Loucy (cell line): ENCODE measurements around the gene LPP.

Experiments used
- CTCF ChIP-seq: fragments of 200-600 bp; sonication (generic); conservative IDR thresholded peaks from 2 replicates; pipeline ENCODE4 v1.5.1; 2014; ENCODE audit warnings: mild to moderate bottlenecking, antibody characterized with exemption, low read length
- EZH2phosphoT487 ChIP-seq: fragments of 200-600 bp; IDR thresholded peaks from 2 replicates; pipeline ENCODE4 v1.6.1; 2018; ENCODE audit warnings: antibody characterized with exemption, mild to moderate bottlenecking, moderate library complexity, borderline replicate concordance

GRCh38 chr3:188761964-188762363, 608.0 kb downstream of the LPP start:
- no peak for TF ChIP-seq CTCF
- TF ChIP-seq EZH2phosphoT487 = no peak
